Stimulated activated CD8-positive, alpha-beta memory T cell treated with anti-CD3 and anti-CD28 coated beads, Interleukin-4, amount 100 ng/mL, for 24 hours (primary cell): ENCODE results near the gene KIF5A.

Source experiments
- DNase-seq: peaks from one replicate; pipeline ENCODE4 v3.0.0-alpha.2; 2020; ENCODE audit warnings: low read depth

Gene KIF5A

DNA sequence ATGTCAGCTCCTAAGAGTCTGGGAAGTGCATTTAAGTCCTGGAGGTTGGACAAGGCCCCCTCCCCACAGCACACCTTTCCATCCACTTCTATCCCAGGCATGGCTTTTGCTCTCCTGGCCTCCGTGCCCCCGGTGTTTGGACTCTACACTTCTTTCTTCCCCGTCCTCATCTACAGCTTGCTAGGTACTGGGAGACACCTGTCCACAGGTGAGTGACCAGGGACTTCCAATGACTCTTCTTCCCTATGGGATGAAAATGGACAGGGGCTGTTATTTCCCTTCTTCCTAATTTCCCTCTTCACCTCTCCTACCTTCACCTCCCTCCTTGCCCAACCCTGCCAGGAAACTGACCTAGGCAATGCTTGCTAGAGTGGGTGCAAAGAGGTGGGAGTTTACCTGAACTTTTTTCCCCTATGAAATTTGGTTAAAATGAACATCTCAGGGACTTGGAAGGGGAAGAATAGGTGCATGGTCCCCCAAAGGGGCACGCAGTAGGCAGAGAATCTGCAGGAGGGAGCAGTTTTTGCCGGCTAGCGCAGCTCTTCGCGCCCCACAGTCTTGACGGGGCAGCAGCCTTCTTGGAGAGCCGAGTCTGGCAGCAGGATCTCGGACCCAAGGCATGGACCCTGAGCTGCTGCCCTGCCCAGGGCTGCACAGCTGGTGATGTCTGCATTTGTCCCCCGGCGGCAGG lies 70.5 kb downstream of the KIF5A start:
- DNase-seq, result no peak

DNA sequence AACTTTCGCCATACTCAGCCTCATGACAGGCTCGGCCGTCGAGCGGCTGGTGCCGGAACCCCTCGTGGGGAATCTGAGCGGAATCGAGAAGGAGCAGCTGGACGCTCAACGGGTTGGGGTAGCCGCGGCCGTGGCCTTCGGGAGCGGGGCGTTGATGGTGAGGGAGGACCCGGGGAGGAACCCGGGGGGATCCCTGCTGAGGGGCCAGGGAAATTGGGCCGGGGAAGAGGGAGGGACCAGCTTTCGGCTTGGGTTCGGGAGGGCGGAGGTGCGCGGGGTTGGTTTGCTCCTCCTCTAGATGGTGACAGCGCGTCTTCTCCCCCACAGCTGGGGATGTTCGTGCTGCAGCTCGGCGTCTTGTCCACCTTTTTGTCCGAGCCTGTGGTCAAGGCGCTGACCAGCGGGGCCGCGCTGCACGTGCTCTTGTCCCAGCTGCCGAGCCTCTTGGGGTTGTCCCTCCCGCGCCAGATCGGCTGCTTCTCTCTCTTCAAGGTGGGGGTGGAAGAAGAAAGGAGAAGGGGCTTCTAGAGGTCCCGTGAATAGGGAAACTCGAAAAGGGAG lies 71.2 kb downstream of the KIF5A start:
- no peak for DNase-seq

DNA sequence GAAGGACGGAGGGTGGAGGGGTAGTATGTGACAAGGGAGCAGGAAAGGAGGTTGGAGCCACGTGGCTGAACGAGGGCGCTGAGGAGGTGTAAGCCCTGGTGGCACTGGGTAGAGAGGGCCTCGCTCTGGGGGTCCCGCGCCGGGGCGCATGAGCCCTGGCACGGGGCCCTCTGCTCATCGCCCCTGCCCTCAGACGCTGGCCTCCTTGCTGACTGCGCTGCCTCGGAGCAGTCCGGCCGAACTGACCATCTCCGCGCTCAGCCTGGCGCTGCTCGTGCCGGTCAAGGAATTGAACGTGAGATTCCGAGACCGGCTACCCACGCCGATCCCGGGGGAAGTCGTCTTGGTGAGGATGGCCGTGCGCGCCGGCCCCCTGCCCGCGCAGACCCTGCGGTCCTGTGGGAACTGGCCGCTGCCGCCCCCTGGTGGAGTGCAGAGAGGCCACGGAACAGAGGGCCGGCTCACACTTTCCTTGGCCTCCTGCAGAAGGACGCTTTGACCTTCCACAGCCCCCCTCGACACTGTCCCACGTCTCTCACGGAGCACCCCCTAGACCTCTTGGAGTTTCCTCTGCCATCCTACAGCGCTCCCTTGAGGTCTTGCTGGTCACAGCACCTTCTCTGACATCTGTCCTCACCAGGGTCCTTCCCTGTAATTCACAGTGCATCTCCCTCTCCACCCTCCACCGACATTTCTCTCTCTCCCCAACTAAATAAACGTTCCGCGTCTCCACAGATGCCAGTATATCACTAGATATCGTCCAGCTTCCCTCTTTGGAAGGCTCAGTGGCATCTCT lies 71.9 kb downstream of the KIF5A start:
- DNase-seq, result peak; percentile 42

DNA sequence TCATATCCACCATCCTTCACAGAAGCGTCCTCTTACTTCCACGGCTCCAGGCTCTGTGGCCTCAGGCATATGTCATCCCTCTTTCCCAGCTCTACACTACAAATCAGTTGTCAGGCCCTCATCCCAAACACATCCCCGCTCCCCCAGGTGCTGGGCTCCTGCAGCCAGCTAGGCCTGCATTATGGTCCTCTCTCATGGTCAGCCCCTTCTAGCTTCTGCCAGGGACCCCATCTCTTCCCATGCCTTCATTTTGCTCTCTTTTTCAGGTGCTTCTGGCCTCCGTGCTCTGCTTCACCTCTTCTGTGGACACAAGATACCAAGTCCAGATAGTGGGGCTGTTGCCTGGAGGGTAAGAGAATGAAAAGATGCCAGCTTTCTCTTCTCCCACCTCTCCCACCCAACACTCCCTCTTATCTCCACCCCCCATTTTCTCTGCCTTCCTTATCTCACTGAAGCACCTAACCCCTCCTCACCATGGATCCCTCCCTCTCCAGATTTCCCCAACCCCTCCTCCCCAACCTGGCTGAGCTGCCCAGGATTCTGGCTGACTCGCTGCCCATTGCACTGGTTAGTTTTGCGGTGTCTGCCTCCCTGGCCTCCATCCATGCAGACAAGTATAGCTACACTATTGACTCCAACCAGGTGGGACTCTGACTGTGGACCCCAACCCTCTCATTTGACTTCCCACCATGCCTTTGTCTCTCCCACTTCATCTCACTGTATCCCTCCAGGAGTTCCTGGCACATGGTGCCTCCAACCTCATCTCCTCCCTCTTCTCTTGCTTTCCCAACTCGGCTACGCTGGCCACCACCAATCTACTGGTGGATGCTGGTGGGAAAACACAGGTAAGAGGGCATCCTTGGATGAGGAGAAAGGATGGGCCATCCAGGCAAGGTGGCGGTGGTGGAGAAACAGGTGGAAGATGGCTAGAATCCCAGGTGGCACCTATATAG lies 72.7 kb downstream of the KIF5A start:
- DNase-seq, result no peak

DNA sequence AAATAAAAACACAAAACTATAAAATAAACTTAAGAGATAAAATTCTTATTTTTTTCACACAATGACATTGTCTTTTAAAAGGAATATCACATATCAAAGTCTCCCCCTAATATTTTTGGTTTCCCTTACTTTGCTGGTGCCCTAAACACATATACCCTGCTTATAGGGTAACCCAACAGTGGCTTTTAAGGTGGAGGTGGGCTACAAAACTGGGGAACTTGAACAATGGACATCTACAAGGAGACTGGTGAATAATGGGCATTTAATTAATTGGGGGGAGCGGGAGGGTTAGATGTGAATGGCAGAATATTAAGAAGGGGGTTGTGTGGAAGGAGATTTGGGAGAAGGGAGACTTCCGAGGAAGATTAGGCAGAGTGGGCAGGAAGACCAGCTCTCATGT lies 73.5 kb downstream of the KIF5A start:
- DNase-seq, result no peak

DNA sequence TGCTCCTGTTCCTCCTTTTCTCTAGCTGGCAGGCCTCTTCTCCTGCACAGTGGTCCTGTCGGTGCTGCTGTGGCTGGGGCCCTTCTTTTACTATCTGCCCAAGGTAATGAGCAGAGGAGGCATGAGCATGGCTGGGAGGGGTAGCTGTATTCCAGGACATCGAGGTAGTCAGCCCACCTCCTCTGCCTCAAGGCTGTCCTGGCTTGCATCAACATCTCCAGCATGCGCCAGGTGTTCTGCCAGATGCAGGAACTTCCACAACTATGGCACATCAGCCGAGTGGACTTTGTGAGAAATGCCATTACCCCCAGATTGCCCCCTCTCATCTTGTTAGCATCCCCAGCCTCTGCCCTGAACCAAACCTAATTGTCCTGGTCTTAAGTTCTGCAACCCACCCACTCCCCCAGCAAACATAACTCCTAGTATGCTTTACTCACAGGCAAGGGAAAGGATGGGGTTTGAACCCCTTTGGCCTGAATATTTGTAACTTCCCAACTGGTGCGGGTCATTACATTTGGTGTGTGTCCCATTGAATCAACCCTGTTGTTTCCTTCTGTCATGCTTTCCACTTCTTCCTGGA lies 74.1 kb downstream of the KIF5A start:
- no peak for DNase-seq

DNA sequence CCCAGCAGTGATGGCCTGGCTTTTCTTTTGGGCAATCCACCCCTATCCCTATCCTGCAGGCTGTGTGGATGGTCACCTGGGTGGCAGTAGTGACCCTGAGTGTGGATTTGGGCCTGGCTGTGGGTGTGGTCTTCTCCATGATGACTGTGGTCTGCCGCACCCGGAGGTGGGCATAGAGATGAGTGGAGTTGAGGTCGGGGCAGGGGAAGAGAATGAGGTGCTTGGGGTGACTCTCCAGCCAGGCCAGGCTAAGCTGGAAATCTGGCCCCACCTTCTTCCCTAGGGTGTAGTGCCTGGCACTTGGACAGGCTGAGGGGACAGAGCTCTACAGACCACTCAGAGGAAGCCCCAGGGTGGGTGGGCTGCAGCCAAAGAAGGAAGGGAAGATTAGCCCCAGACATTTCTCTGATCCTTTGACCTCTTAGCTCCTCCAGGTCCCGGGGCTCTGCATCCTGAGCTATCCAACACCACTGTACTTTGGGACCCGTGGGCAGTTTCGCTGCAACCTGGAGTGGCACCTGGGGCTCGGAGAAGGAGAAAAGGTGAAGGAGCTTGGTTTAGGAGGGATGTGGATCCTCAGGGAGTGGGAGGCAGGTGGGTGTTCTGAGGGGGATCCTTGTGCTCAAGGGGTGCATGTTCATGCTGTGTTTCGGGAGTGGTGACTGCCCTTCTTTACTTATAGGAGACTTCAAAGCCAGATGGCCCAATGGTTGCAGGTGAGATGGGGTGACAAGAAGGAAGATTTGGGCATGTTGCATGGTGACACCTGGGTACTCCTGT lies 74.8 kb downstream of the KIF5A start:
- no peak for DNase-seq

DNA sequence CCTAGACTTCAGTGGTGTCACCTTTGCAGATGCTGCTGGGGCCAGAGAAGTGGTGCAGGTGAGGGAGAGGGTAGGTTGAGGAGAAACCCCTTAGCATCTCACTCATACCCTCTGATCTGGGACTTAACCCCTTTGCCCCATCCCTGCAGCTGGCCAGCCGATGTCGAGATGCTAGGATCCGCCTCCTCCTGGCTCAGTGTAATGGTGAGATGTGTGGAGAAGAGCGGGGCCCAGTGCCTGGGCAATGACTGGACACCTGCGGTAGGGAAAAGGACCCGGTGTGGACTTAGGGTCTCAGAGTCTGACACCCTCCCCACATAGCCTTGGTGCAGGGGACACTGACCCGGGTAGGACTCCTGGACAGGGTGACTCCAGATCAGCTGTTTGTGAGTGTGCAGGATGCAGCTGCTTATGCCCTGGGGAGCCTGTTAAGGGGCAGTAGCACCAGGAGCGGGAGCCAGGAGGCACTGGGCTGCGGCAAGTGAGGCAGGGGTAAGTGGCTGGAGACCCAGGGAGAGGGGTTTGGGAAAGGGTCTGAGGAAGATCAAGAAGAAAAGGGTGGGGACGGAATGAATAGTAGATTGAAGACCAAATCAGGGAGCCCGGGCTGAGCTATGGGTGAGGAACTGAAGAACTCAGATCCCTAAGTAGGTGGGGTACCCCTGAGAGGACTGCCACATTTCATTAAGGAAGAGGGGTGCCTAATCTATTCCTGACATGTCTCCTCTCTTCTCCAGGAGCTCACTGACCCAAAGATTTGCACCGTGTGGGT lies 75.6 kb downstream of the KIF5A start:
- no peak for DNase-seq

DNA sequence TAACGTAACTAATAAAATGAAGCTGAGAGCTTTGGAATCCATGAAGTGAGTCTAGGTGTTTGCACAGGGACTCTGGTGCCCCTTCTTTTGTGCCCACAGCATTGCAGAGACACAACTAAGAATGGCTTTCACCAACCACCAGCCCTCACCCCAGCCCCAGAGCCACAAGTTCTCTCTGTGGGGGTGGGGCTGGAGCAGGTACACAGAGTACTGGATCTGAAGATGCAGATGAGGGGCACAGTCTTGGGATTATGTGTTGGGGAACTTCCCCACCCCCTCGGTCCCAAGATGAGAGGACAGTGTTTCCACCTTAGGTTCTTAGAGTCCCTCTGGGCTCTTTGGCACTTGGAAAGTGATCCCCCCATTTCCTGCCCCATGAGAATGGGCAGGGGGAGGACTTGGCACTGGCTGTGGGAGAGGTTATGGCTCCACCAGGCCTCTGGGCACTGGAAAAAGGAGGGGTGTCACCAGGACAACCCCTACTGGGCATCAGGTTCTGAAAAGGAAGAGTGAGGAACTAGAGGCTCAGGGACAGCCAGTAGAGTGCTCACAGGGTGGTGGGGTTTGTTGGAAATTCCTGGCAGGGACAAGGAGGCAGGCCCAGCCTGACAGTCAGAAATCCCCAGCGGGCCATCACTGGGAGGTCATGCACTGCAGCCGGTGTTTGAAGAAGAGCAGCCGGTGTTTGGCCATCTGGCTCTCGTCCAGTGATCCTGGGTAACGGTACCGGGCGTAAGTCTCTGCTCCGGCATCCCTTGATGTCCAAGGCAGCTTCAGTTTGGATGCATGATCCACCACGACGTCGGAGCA lies 76.5 kb downstream of the KIF5A start:
- DNase-seq, result no peak

DNA sequence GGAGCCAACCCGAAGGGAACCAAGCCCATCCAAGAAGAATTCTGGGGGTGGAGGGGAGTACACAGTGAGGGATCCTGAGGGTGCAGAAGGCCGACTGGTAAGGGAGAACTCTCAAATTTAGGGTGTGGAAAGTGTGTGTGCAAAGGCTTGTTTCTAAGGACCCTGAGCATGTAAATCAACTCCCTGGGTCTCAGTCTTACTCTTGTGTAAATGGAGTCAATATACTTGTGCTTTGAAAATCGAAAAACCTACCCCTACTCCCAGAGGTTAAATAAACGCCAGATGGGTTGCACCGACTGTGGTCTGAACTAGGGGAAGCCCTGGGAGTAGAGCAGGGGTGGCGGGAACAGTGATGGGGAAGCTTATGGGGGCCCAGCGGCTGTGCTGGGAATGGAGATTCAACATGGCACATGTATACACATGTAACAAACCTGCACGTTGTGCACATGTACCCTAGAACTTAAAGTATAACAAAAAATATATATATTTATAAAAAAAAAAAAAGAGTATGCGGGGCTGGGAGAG lies 77.1 kb downstream of the KIF5A start:
- DNase-seq, result no peak

DNA sequence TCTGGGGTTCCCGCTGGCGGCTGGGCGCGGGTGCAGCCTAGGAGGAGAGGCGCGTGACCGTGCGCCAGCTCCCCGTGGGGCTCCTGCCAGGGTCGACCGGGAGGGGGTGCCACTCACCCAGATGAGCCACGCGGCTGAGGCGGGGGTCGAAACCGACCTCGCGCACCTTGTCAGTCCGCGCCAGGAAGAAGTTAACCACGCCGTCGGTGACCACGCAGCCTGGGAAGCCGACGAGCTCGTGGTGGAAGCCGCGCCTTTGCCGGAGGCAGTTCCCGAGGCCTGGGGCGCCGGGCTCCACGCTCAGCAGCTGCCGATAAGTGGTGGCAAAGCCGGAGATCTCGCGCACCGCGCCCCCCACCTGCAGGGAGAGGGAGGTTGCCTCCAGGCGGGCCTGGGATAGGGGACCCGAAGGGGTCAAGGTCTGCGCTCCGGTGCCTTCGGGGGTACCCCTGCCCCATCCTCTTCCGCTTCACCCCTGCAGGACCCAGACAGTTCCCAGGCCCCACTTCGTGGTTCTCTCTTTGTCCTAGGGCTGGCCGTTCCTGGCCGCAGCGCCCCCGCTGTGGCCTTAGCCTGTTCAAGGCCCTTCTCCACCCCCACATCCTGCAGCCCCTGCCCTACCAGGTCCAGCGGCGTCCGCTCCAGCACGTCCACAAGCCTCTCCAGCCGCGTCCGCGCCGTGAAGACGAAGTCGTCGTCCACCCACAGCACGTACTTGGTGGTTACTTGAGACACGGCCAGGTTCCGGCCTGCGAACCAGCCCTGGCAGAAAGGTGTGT lies 77.8 kb downstream of the KIF5A start:
- no peak for DNase-seq

DNA sequence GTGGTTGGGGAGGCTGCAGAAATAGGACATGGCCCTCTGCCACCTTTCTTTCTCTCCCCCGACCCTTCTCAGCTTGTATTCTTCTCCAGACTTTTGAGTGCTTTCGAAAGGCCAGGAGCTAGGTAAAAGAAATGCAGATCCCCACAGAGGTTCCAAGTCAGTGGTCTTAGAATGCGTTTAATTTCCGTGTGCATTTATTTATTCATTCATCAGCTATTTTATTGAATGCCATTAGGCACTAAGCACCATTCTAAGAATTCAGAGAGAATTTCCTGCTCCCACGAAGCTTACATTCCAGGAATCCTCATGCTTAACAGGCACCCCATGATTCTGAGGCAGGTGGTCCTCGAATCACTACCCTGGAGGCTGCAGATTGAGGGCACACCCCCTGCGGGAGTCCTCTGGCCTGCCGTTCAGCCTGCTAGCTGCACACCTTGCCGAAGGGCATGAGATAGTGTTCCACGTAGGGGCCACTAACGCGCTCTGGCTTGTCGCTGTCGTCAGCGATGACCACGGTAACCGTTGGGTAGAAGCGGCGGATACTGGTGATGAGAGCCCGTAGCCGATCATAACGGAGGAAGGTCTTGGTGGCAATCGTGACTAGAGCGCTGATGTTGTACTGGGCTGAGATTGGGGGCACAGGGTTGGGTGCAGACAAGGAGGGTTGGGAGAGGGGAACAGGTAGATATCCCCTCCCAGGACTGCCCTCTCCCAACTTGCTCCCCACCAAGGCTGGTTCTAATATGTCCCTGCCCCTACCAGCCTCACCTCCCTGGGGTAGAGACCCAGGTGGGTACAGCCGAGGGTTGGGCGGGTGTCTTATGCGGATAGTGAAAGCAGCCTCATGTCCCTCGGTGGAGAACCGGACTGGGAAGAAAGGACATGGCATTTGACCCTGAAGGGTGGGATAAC lies 78.7 kb downstream of the KIF5A start:
- no peak for DNase-seq

DNA sequence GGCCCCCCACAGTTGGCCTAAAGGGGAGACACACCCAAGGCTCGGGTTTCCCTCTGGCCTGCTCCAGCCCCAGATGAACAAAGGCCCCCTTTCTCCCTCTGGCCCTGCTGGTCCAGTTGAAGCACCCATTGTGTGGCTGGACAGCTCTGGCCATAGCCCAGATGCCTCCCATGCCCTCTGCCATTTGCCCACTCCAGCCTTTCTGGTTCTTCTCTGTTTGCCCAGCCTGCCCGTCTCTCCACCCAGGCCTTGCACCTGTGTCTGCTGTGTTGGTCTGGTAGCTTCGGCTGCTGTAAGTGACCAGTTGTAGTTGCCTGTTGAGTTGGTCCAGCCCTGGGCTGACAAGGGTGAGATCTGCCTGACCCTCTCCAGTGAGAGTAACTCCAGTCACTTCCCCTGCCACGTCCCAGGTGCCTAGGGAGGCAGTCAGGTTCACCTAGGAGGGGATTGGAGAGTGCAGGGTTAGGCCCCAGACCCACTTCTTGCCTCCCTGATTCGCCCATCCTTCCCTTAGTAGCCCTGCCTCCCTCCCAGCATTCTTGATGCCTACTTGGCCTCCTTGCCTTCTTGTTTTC lies 80.1 kb downstream of the KIF5A start:
- DNase-seq, result no peak

DNA sequence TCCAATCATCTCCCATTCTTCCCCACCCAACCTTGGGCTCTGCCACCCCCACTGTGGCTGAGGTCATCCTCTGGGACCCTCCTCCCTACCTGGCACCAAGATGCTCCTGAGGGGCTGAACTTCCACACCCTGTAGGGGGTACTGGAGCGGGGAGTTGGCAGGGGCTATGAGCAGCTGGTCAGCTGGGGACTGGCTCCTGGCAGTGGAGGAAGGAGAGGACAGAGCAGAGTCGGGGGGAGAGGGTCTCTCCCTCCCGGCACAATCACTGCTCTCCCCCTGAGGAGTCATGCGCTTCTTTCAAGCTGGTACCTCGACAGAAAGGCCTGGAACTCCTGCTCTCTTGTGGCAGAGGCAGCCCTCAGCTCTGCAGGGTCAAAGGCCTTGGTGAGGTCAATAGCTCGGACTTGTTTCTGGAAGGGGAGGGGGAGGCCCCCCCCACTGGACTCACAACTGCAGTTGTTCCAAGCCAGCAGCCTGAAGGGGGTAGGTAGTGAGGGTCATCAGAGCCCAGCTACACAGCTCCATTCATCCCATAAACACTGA lies 81.1 kb downstream of the KIF5A start:
- DNase-seq, result no peak

DNA sequence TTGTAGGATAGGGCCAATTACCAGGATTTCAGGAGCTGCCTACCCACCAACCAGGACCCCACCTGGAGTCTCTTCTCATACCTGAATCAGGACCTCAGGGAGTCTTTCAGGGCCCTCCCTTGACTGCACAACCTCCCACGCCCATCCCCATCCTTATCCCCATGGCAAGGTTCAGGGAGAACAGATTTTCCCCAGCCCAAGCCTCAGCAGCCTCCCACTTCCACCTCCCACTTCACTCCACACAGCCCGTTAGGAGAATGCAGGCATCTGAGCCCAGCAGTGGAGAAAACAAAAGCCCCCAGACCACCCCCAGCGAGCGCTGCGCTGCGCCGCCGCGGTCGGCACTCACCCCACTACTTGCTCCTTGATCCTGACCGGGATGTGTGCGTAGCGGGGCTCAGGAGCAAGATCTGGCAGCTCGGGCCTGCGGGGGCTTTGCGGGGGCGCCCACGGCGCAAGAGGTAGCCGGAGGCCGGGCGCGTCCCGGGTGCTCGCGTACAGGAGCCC lies 81.8 kb downstream of the KIF5A start:
- DNase-seq, result no peak
